H1 (cell line): ENCODE measurements around the gene KRT32. TPM values are rescaled to one million over a fixed set of nuclear protein-coding genes. Genes with fewer than 3 reads are reported as not detected.

Experiments
- CTCF ChIA-PET: fragments of 300-600 bp; sonication (Branson Sonifier 250); formaldehyde crosslinking; loops from one replicate; lab custom pipeline; 2021; ENCODE audit not compliant: partially characterized antibody; lab: Charles Lee
- POLR2A ChIA-PET: fragments of 300-600 bp; sonication (Branson Sonifier 250); formaldehyde crosslinking; loops from one replicate; lab custom pipeline; 2021; ENCODE audit warnings: inconsistent platforms; ENCODE audit not compliant: partially characterized antibody; lab: Charles Lee
- DNase-seq, 2 experiments: peaks; one replicate each; pipeline versions ENCODE4 v3.0.0 to v3.0.0-alpha.2; 2010 to 2022; ENCODE audit warnings: low spot score in 2 of 2, low read depth in 1 of 2, mixed read lengths in 1 of 2
- FAIRE-seq: peaks from 2 replicates; lab custom pipeline; 2011; peaks lifted over from hg19 to GRCh38; lab: Jason Lieb, UNC
- H2AFZ ChIP-seq: 2 replicates; pipeline ENCODE4 v1.8.1; 2012; ENCODE audit warnings: low read length, inconsistent platforms
- H2AK5ac ChIP-seq: 2 replicates; pipeline ENCODE4 v1.6.1; 2013; ENCODE audit warnings: low read depth, low read length
- H2BK120ac ChIP-seq: replicated peaks from 2 replicates; pipeline ENCODE3; 2013; ENCODE audit warnings: low read depth, low read length, inconsistent platforms
- H2BK12ac ChIP-seq: 2 replicates; pipeline ENCODE4 v1.6.1; 2013; ENCODE audit warnings: low read depth, low read length
- H2BK15ac ChIP-seq: 2 replicates; pipeline ENCODE4 v1.6.1; 2013; ENCODE audit warnings: low read length
- H2BK20ac ChIP-seq: 2 replicates; pipeline ENCODE4 v1.6.1; 2013; ENCODE audit warnings: low read length
- H2BK5ac ChIP-seq: 2 replicates; pipeline ENCODE4 v1.6.1; 2013; ENCODE audit warnings: low read depth, low read length
- H3K14ac ChIP-seq: 2 replicates; pipeline ENCODE4 v1.6.1; 2013; ENCODE audit warnings: inconsistent platforms; ENCODE audit not compliant: insufficient read length
- H3K18ac ChIP-seq: 2 replicates; pipeline ENCODE4 v1.6.1; 2013; ENCODE audit warnings: low read length; ENCODE audit errors: extremely low read depth
- H3K23ac ChIP-seq: 2 replicates; pipeline ENCODE4 v1.6.1; 2013; ENCODE audit warnings: inconsistent platforms; ENCODE audit not compliant: insufficient read length
- H3K23me2 ChIP-seq: 2 replicates; pipeline ENCODE4 v1.6.1; 2013; ENCODE audit warnings: low read depth, low read length
- H3K27ac ChIP-seq: 2 replicates; pipeline ENCODE4 v1.6.1; 2011; ENCODE audit warnings: low read depth, low read length, inconsistent platforms
- H3K27me3 ChIP-seq, 4 experiments: replicated peaks in 1 of 4; 1 replicate in 1 of 4; 2 replicates in 3 of 4; pipeline versions ENCODE4 v1.6.1 to v1.8.1; 2011 to 2013; ENCODE audit warnings: low read length in 3 of 4, mild to moderate bottlenecking in 3 of 4, inconsistent platforms in 2 of 4, mixed read lengths in 2 of 4, moderate library complexity in 1 of 4; ENCODE audit not compliant: control insufficient read depth in 3 of 4, insufficient read depth in 3 of 4; ENCODE audit errors: extremely low read depth in 1 of 4
- H3K36me3 ChIP-seq, 4 experiments: 2 replicates each; pipeline versions ENCODE4 v1.6.1 to v1.8.1; 2011 to 2013; ENCODE audit warnings: mild to moderate bottlenecking in 4 of 4, low read length in 3 of 4, moderate library complexity in 2 of 4, control low read depth in 1 of 4, inconsistent platforms in 1 of 4; ENCODE audit not compliant: insufficient read depth in 4 of 4, control insufficient read depth in 2 of 4
- H3K4ac ChIP-seq: replicated peaks from 2 replicates; pipeline ENCODE3; 2013; ENCODE audit warnings: low read length, low read depth, mixed read lengths, inconsistent platforms; ENCODE audit not compliant: insufficient read length
- H3K4me1 ChIP-seq, 4 experiments: replicated peaks in 1 of 4; 1 replicate in 1 of 4; 2 replicates in 3 of 4; pipeline versions ENCODE4 v1.6.1 to v1.8.1; 2011 to 2013; ENCODE audit warnings: low read length in 3 of 4, inconsistent platforms in 2 of 4, mixed read lengths in 1 of 4; ENCODE audit not compliant: insufficient read depth in 4 of 4, control insufficient read depth in 3 of 4
- H3K4me2 ChIP-seq, 2 experiments: 2 replicates each; pipeline versions ENCODE4 v1.6.1 to v1.8.1; 2011 to 2013; ENCODE audit warnings: low read depth in 2 of 2, low read length in 2 of 2, control low read depth in 1 of 2, inconsistent platforms in 1 of 2, mild to moderate bottlenecking in 1 of 2; ENCODE audit not compliant: insufficient read depth in 1 of 2
- H3K4me3 ChIP-seq, 4 experiments: fragments of 200-600, 300-600 bp in 1 of 4; sonication (generic), shearing (Covaris generic), sonication (Bioruptor Twin) in 1 of 4; 2 replicates each; pipeline versions ENCODE4 v1.5.1 to v1.8.1; 2011 to 2016; ENCODE audit warnings: low read length in 4 of 4, low read depth in 3 of 4, control low read depth in 2 of 4, inconsistent platforms in 2 of 4, mild to moderate bottlenecking in 2 of 4, mixed read lengths in 1 of 4, moderate library complexity in 1 of 4; ENCODE audit not compliant: insufficient read depth in 2 of 4; ENCODE audit errors: extremely low read depth in 1 of 4
- H3K56ac ChIP-seq: replicated peaks from 2 replicates; pipeline ENCODE3; 2013; ENCODE audit warnings: low read depth, mild to moderate bottlenecking, mixed read lengths, low read length, inconsistent platforms; ENCODE audit not compliant: insufficient read length
- H3K79me1 ChIP-seq: 2 replicates; pipeline ENCODE4 v1.6.1; 2013; ENCODE audit warnings: low read depth, low read length, control low read depth
- H3K79me2 ChIP-seq, 2 experiments: 2 replicates each; pipeline versions ENCODE4 v1.6.1 to v1.8.1; 2012 to 2013; ENCODE audit warnings: low read length in 2 of 2, mild to moderate bottlenecking in 2 of 2, inconsistent platforms in 1 of 2; ENCODE audit not compliant: insufficient read depth in 2 of 2, control insufficient read depth in 1 of 2
- H3K9ac ChIP-seq, 4 experiments: replicated peaks in 1 of 4; 1 replicate in 1 of 4; 2 replicates in 3 of 4; pipeline versions ENCODE4 v1.6.1 to v1.8.1; 2011 to 2013; ENCODE audit warnings: low read depth in 3 of 4, low read length in 3 of 4, control low read depth in 2 of 4, mild to moderate bottlenecking in 2 of 4, moderate library complexity in 2 of 4, inconsistent platforms in 1 of 4; ENCODE audit errors: extremely low read depth in 1 of 4
- H3K9me3 ChIP-seq, 2 experiments: 2 replicates each; pipeline versions ENCODE4 v1.6.1 to v1.8.1; 2012 to 2013; ENCODE audit warnings: mild to moderate bottlenecking in 2 of 2, moderate library complexity in 2 of 2, control low read depth in 1 of 2, inconsistent platforms in 1 of 2, low read depth in 1 of 2, low read length in 1 of 2, mixed read lengths in 1 of 2; ENCODE audit not compliant: insufficient read depth in 2 of 2
- H4K20me1 ChIP-seq, 2 experiments: replicated peaks in 1 of 2; 2 replicates each; pipeline versions ENCODE3 to v1.8.1; 2011 to 2013; ENCODE audit warnings: inconsistent platforms in 2 of 2, low read length in 2 of 2, mild to moderate bottlenecking in 1 of 2; ENCODE audit not compliant: insufficient read depth in 2 of 2, control insufficient read depth in 1 of 2
- H4K5ac ChIP-seq: 2 replicates; pipeline ENCODE4 v1.6.1; 2013; ENCODE audit warnings: low read length, low read depth, mixed read lengths, inconsistent platforms; ENCODE audit not compliant: insufficient read length
- H4K8ac ChIP-seq: 2 replicates; pipeline ENCODE4 v1.8.0; 2013; ENCODE audit warnings: mild to moderate bottlenecking, moderate library complexity, low read length, inconsistent platforms; ENCODE audit not compliant: insufficient read depth; ENCODE audit errors: extremely low read depth
- H4K91ac ChIP-seq: replicated peaks from 2 replicates; pipeline ENCODE3; 2013; ENCODE audit warnings: low read length, mixed read lengths, inconsistent platforms; ENCODE audit not compliant: insufficient read length
- BACH1 ChIP-seq: IDR thresholded peaks from 2 replicates; pipeline ENCODE4 v1.6.1; 2012; ENCODE audit warnings: low read length, improper control_type of control experiment
- CBX8 ChIP-seq: fragments of 300-800, 300-1000 bp; sonication (generic); IDR thresholded peaks from 2 replicates; pipeline ENCODE4 v1.7.1; 2016; ENCODE audit warnings: low read depth, low read length, borderline replicate concordance
- EGR1 ChIP-seq: IDR thresholded peaks from 2 replicates; pipeline ENCODE4 v1.6.1; 2011; ENCODE audit warnings: low read depth, low read length, borderline replicate concordance
- GABPA ChIP-seq: IDR thresholded peaks from 2 replicates; pipeline ENCODE4 v1.6.1; 2011; ENCODE audit warnings: mild to moderate bottlenecking, low read length, moderate library complexity, borderline replicate concordance; ENCODE audit not compliant: insufficient read depth
- GTF2F1 ChIP-seq: IDR thresholded peaks from 2 replicates; pipeline ENCODE4 v1.6.1; 2012; ENCODE audit warnings: low read depth, low read length, improper control_type of control experiment, borderline replicate concordance
- KDM4A ChIP-seq: IDR thresholded peaks from one replicate; pipeline ENCODE4 v1.7.1; 2012; ENCODE audit warnings: low read depth, mild to moderate bottlenecking, moderate library complexity, low read length, inconsistent platforms; ENCODE audit not compliant: severe bottlenecking
- KDM5A ChIP-seq: fragments of 200-600 bp; IDR thresholded peaks from 2 replicates; pipeline ENCODE4 v1.7.1; 2012; ENCODE audit warnings: mild to moderate bottlenecking, low read length, inconsistent platforms, mixed read lengths
- RNF2 ChIP-seq: fragments of 200-900, 300-1000 bp; sonication (generic); IDR thresholded peaks from 2 replicates; pipeline ENCODE4 v1.7.1; 2016; ENCODE audit warnings: borderline replicate concordance, low read depth, mild to moderate bottlenecking, antibody characterized with exemption, low read length; ENCODE audit not compliant: poor library complexity, severe bottlenecking; ENCODE audit errors: missing control alignments
- TAF7 ChIP-seq: optimal IDR thresholded peaks from 2 replicates; pipeline ENCODE3; 2011; ENCODE audit warnings: low read depth, mild to moderate bottlenecking, inconsistent platforms, low read length, moderate library complexity, borderline replicate concordance
- WGBS, 2 experiments: shearing (Covaris generic) in 1 of 2; methylation state at CpG; one replicate each; pipeline versions ENCODE4 v1.1.6 to v1.1.7; 2013 to 2015; ENCODE audit warnings: low lambda C conversion rate in 2 of 2, mixed read lengths in 2 of 2, inconsistent platforms in 1 of 2, low coverage in 1 of 2, missing lambda C conversion rate in 1 of 2; ENCODE audit not compliant: insufficient replicate concordance in 2 of 2, insufficient coverage in 1 of 2, insufficient read length in 1 of 2; ENCODE audit errors: extremely low coverage in 1 of 2, missing lambda C conversion rate in 1 of 2; 5-methylcytosine and 5-hydroxymethylcytosine counted together
- polyA plus RNA-seq, 7 experiments: library from polyadenylated mRNA; depleted of rRNA in 3 of 7; stranded (reverse) in 5 of 7; unstranded in 2 of 7; fragments of >200 nt in 5 of 7; fragments of 200-250 nt in 2 of 7; gene quantifications; 1 replicate in 5 of 7; 2 replicates in 1 of 7; 4 replicates in 1 of 7; pipeline versions ENCODE4 v1.2.1 to v1.2.3, GENCODE V29; 2011 to 2013; ENCODE audit warnings: missing spikeins in 2 of 7, mixed read lengths in 2 of 7
- total RNA-seq: library from RNA; stranded (reverse); fragmentation: NEBNext Ultra II Directional; extraction: Animal tissue kit (Norgen Biotek cat#: 25700); gene quantifications from 2 replicates; pipeline ENCODE4 v1.2.1, GENCODE V29; 2021
- TF ChIP-seq, protein P1 (sequence below): IDR thresholded peaks from 2 replicates; pipeline ENCODE4 v1.6.1; 2011; ENCODE audit warnings: low read length, improper control_type of control experiment

KRT32 gene
- total and polyA plus RNA-seq, 2 of the 8 experiments (the other 6 are each of a cell fraction or from before 2014, with no cell fraction given), result not detected

DNA sequence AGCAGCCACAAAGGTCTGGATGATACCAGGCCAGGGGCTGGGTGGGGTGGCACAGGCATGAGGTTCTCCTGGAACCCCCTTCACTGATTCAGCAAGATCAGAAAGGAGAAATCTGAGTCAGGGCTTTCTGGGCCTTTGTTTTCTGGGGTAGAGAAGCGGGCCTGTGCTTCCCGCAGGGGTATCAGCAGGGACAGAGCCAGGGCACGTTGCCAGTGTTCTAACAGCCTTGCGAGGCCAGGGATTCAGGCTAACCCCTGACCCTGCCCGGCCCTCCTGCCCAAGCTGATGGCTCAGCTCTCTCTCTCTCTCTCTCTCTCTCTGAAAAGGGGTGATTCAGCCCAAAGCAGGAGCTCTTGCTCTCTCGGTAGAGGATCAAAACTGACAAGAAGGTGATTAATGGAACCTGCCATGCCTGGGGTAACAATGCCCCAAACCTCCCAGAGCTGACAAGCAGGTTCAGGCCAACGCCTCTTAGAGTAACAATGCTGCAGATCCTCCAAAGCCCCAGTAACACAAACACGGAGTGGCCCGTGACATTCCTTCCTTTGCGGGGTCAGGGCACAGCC is 40.2 kb upstream of the KRT32 start:
- H3K9me3 ChIP-seq, result no peaks in the 10 kb centered on the region
- no peak overlapping the region for H2BK5ac ChIP-seq
- no peak overlapping the region for H4K5ac ChIP-seq
- no peak overlapping the region for H3K14ac ChIP-seq
- peaks cover 0 to 5% (median 3%) of the 10 kb centered on the region in 4 experiments; a peak in 5 of 7 replicates for H3K4me1 ChIP-seq
- H2AFZ ChIP-seq, result no peak overlapping the region
- TF ChIP-seq GTF2F1 (no peak), TAF7 (no peak), RNF2 (no peak), GABPA (no peak), KDM4A (no peak), KDM5A (no peak), CBX8 (no peak), BACH1 (no peak), EGR1 (no peak)
- TF ChIP-seq, protein P1, sequence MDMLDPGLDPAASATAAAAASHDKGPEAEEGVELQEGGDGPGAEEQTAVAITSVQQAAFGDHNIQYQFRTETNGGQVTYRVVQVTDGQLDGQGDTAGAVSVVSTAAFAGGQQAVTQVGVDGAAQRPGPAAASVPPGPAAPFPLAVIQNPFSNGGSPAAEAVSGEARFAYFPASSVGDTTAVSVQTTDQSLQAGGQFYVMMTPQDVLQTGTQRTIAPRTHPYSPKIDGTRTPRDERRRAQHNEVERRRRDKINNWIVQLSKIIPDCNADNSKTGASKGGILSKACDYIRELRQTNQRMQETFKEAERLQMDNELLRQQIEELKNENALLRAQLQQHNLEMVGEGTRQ, result no peak
- TF ChIP-seq, all 59 proteins: peak for 0
- 64% methylated on average over 10 of the region's 10 CpGs; no CpG with 5 or more reads in 1 of the 2 experiments for WGBS, 2 experiments
- Histone ChIP-seq H2BK12ac (no peak overlapping the region), H3K27ac (no peak overlapping the region), H3K4me2 (no peak overlapping the region), H3K23me2 (no peaks in the 10 kb centered on the region; the same call in 1 of the 2 replicates), H3K18ac (no peak overlapping the region), H3K79me2 (no peaks in the 10 kb centered on the region), H3K56ac (no peak overlapping the region), H3K9ac (no peak overlapping the region), H3K36me3 (no peaks in the 10 kb centered on the region), H4K8ac (no peak overlapping the region; the same call in 1 of the 2 replicates), H2BK20ac (no peak overlapping the region), H3K23ac (no peak overlapping the region), H2BK120ac (no peak overlapping the region), H2BK15ac (no peak overlapping the region; the same call in 1 of the 2 replicates), H4K91ac (no peak overlapping the region), H3K27me3 (no peaks in the 10 kb centered on the region), H4K20me1 (no peaks in the 10 kb centered on the region), H3K79me1 (no peaks in the 10 kb centered on the region), H3K4ac (no peak overlapping the region), H2AK5ac (no peak overlapping the region), H3K4me3 (no peak overlapping the region)
- POLR2A ChIA-PET, result interaction anchor here (1.3 to 1.9 kb wide), 3 partner anchors 9 to 37 kb away, joined by 3 to 8 read pairs (median 3); partner anchors contain the start of gene KRT19
- DNase-seq (no peak), FAIRE-seq (no peak)
- CTCF ChIA-PET, result interaction anchor here (1.2 to 33.9 kb wide), 5 partner anchors 12 to 156 kb away, joined by 3 to 427 read pairs (median 5); no protein-coding TSS in a partner anchor
